Measurements from ENCODE around the gene FRMD4A.

DNA sequence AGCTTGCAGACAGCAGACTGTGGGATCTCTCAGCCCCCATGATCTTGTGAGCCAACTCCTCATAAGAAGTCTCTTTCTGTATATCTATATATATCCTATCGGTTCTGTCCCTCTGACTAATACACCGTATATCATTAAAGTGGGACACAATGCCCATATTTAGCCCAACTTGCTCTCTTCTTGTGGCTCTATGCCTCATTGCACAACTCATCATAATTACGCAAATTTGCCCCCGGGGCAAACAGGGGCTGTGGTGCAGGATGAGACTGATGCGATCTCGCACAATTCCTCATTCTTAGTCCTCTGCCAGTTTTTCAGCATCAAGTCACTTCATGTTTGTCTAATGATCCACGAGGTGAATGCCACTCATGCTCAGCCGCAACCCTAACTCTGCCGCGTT lies 560.8 kb downstream of the FRMD4A start:
- no peak for TF ChIP-seq USF2 (IDR thresholded peaks at IDR 0.05; ENCODE audit: low read depth, low read length)
- no peak for TF ChIP-seq RAD21 (IDR thresholded peaks at IDR 0.05; ENCODE audit: low read length)
- no peak for TF ChIP-seq CTCF (conservative IDR thresholded peaks at IDR 0.05; ENCODE audit: low read depth, low read length)
- TF ChIP-seq POLR2A (IDR thresholded peaks at IDR 0.05; ENCODE audit: low read depth, low read length): no peak
- no peak for TF ChIP-seq RCOR1 (IDR thresholded peaks at IDR 0.05; ENCODE audit: insufficient replicate concordance, low read length)
- TF ChIP-seq SMC3 (IDR thresholded peaks at IDR 0.05; ENCODE audit: low read depth, low read length): no peak
- TF ChIP-seq BHLHE40 (IDR thresholded peaks at IDR 0.05; ENCODE audit: low read depth, low read length): no peak

Measured in IMR-90 (cell line).